Pancreas (tissue), 10 donors: ENCODE data around the gene C11orf21. TPM values are rescaled to one million over a fixed set of nuclear protein-coding genes. Genes with fewer than 3 reads are reported as not detected.

Source experiments
- ATAC-seq, 4 donors: fragments of 200-7000 bp; cut with Tn5 transposase; one replicate each; pipeline versions ENCODE4 v1.8.0 to v1.9.1; 2020; ENCODE audit warnings: mild to moderate bottlenecking in 4 of 4, moderate library complexity in 4 of 4
- DNase-seq, 6 donors: peaks; one replicate each; pipeline ENCODE4 v3.0.0-alpha.2; 2020
- FAIRE-seq: peaks from 2 replicates; lab custom pipeline; 2012; peaks lifted over from hg19 to GRCh38; lab: Jason Lieb, UNC
- H3K27ac ChIP-seq, 4 donors: fragments of 200-600 bp; sonication (generic); 1 replicate in 3 of 4; 2 replicates in 1 of 4; pipeline versions ENCODE4 v1.5.0 to v1.8.0; 2020
- H3K27me3 ChIP-seq, 4 donors: fragments of 200-600 bp; one replicate each; pipeline ENCODE4 v1.8.0; 2021
- H3K36me3 ChIP-seq, 3 donors: fragments of 200-600 bp; sonication (generic) in 1 of 3; one replicate each; pipeline versions ENCODE4 v1.5.0 to v1.8.0; 2020 to 2021
- H3K4me1 ChIP-seq, 3 donors: fragments of 200-600 bp; one replicate each; pipeline ENCODE4 v1.8.0; 2021
- H3K4me3 ChIP-seq, 4 donors: fragments of 200-600 bp; sonication (generic) in 2 of 4; one replicate each; pipeline versions ENCODE4 v1.5.0 to v1.8.0; 2020 to 2021
- H3K9me3 ChIP-seq, 4 donors: fragments of 200-600 bp; one replicate each; pipeline ENCODE4 v1.8.0; 2021
- WGBS, 2 donors: extraction: QIAGEN DNeasy Blood & Tissue Kit; methylation state at CpG; one replicate each; pipeline ENCODE4 v1.1.7; 2013; 5-methylcytosine and 5-hydroxymethylcytosine counted together
- intact Hi-C, 3 donors: fragments of 100-400 bp; cut with DNase I; formaldehyde crosslinking; loops; one replicate each; pipeline versions ENCODE4 v1.11.1 to v1.14.2; 2022
- polyA plus RNA-seq, 2 donors: library from polyadenylated mRNA; stranded (reverse); fragments of 200-250 nt; gene quantifications; one replicate each; pipeline ENCODE4 v1.2.3, GENCODE V29; 2013
- total RNA-seq, 6 donors: library from RNA; stranded (reverse); fragmentation: NEBNext Ultra II Directional in 4 of 6; extraction: Animal tissue kit (Norgen Biotek cat#: 25700) in 4 of 6; gene quantifications; one replicate each; pipeline versions ENCODE4 v1.2.1 to v1.2.4, GENCODE V29; 2021 to 2023
- TF ChIP-seq, protein P1 (sequence below), 4 donors: fragments of 200-600 bp; sonication (generic) in 3 of 4; IDR thresholded peaks; one replicate each; pipeline versions ENCODE4 v1.5.0 to v1.8.0; 2021; ENCODE audit warnings: antibody characterized with exemption in 4 of 4
- donor health status: healthy with polysubstance abuse.
- donor health status: DM: no; HTN: no; CAD: no; lungs with moderate emphysema.
- donor health status: DM: no; HTN: no; CAD: no.
- donor health status: control.
- donor health status: control.
- donor health status: Bipolar disorder and iron deficiency.
- donor health status: DM: yes; HTN: yes; CAD: no.
- donor health status: DM: no; HTN: no; CAD: no.
- donor health status: DM: no; HTN: no; CAD: no.
- donor health status: DM: yes; HTN: yes; CAD: no.

C11orf21 gene
- total and polyA plus RNA-seq, 8 donors, result 0.04 to 0.80 (median 0.22) TPM

GRCh38 chr11:2266586-2267305 lies 35.0 kb downstream of the C11orf21 start:
- Histone ChIP-seq H3K4me1 (peaks cover 0 to 3% (median 0%) of the 10 kb centered on the region in 3 donors), H3K27me3 (peaks cover 0 to 9% (median 3%) of the 10 kb centered on the region in 4 donors), H3K4me3 (no peak overlapping the region), H3K36me3 (no peaks in the 10 kb centered on the region), H3K9me3 (no peaks in the 10 kb centered on the region), H3K27ac (no peak overlapping the region)
- FAIRE-seq (no peak), DNase-seq (no peak), ATAC-seq (no peak)
- TF ChIP-seq, protein P1, sequence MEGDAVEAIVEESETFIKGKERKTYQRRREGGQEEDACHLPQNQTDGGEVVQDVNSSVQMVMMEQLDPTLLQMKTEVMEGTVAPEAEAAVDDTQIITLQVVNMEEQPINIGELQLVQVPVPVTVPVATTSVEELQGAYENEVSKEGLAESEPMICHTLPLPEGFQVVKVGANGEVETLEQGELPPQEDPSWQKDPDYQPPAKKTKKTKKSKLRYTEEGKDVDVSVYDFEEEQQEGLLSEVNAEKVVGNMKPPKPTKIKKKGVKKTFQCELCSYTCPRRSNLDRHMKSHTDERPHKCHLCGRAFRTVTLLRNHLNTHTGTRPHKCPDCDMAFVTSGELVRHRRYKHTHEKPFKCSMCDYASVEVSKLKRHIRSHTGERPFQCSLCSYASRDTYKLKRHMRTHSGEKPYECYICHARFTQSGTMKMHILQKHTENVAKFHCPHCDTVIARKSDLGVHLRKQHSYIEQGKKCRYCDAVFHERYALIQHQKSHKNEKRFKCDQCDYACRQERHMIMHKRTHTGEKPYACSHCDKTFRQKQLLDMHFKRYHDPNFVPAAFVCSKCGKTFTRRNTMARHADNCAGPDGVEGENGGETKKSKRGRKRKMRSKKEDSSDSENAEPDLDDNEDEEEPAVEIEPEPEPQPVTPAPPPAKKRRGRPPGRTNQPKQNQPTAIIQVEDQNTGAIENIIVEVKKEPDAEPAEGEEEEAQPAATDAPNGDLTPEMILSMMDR (IDR thresholded peaks at IDR 0.05), result no peak
- WGBS, 2 donors, result 87 to 92% methylated on average over 26 of the region's 26 CpGs
- intact Hi-C loops, result no loop called here

DNA sequence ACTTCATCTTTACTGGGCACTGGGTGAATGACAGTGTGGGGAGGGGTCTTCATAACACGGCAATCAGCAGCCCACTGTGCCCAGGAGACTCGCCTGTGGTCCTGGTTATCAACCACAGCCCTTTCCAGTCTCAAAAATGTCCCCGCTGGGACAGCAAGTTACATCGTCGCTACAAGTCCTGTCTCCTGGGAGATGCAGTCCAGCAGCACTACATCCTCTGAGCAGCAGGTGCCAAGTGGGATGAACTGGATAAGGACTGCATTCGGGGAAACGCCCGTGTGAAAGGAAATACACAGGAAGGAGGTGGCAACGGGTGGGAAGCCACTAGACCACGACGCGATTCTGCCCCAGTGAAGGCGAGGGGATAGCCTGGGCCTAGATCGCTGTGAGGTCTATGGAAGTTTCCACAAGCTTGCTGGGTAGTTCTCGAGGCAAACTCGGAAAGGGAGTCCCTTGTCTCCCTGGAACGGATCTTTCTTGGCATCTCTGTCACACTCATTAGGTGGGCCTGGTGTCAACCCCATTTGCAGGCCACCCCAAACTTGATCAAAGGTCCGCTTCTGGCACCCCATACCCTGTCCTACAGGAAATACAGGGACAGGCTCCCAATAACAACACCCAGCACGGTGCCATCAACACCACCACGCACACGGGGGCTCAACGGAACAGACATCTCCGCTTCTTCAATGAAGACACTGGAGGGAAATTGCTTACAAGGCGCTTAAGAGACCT lies 35.7 kb downstream of the C11orf21 start:
- WGBS, 2 donors, result 78 to 82% methylated on average over 24 of the region's 24 CpGs
- no peak overlapping the region for H3K4me3 ChIP-seq
- H3K4me1 ChIP-seq, result peaks cover 0 to 3% (median 0%) of the 10 kb centered on the region in 3 donors
- H3K9me3 ChIP-seq, result no peaks in the 10 kb centered on the region
- TF ChIP-seq, protein P1 (IDR thresholded peaks at IDR 0.05), result no peak
- ATAC-seq, result no peak
- no peak overlapping the region for H3K27ac ChIP-seq
- no peak for FAIRE-seq
- H3K36me3 ChIP-seq, result no peaks in the 10 kb centered on the region
- intact Hi-C loops, result no loop called here
- DNase-seq, result no peak
- H3K27me3 ChIP-seq, result peaks cover 0 to 9% (median 3%) of the 10 kb centered on the region in 4 donors

DNA sequence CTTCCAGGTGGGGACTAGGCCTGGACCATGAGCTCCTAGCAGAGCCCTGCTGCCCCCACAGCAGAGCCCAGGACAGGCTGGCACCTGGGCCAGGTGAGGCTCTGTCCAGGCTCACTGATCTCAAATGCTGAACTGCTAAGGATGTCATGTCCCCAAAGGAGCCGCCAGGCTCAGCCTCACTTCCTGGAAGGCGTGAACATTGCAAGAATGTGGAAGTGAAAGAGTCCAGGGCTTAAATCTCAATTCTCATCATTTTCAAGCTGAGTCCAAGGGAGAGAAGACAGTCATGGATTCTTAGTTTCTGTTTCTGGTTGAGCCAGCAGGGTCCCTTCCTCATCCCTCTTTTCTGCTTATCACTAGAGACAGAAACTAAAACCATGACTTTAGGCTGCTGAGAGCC lies 36.3 kb downstream of the C11orf21 start:
- Histone ChIP-seq H3K36me3 (no peaks in the 10 kb centered on the region), H3K27ac (no peak overlapping the region), H3K9me3 (no peaks in the 10 kb centered on the region), H3K4me3 (no peak overlapping the region), H3K4me1 (peaks cover 0 to 3% (median 0%) of the 10 kb centered on the region in 3 donors), H3K27me3 (peaks cover 0 to 4% (median 2%) of the 10 kb centered on the region in 4 donors)
- TF ChIP-seq, protein P1 (IDR thresholded peaks at IDR 0.05), result no peak
- DNase-seq (no peak), FAIRE-seq (no peak), ATAC-seq (peak in 1 of 4 donors; percentile 16)
- intact Hi-C loops, result no loop called here
- 73 to 77% methylated on average over 2 of the region's 2 CpGs for WGBS, 2 donors

GRCh38 chr11:2264366-2265053 lies 37.2 kb downstream of the C11orf21 start:
- Histone ChIP-seq H3K27me3 (no peaks in the 10 kb centered on the region), H3K36me3 (no peaks in the 10 kb centered on the region), H3K4me1 (no peaks in the 10 kb centered on the region), H3K9me3 (no peaks in the 10 kb centered on the region), H3K4me3 (no peak overlapping the region), H3K27ac (no peak overlapping the region)
- intact Hi-C loops, result no loop called here
- FAIRE-seq, result no peak
- WGBS, 2 donors, result 78 to 83% methylated on average over 22 of the region's 22 CpGs
- no peak for ATAC-seq
- DNase-seq, result no peak
- TF ChIP-seq, protein P1 (IDR thresholded peaks at IDR 0.05), result no peak
